NCI-H82 treated with DMSO at 0.1 percent for 48 hours (cell line): ENCODE results near the gene CRHR2.

Experiments
- DNase-seq: peaks from one replicate; lab custom pipeline; 2025; ENCODE audit not compliant: unreplicated experiment; lab: John Stamatoyannopoulos, UW

The CRHR2 gene

DNA sequence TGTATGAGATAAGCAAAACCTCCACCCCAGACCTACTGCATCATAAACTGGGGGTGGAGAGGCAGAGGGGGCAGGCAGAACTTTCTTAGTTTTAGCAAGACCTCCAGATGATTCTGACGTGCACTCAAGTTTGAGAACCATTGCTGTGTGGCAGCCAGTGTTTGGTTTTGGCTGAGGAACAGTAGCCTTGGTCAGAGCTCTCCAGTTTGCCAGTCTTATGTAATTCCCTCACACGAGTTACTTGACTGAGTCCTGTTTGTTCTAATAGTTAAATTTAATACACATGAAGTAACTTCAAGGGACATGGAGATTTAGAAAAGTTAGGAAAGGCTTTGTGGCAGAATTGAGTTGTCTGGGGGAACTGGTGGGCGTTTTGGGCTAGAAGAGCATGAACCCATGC is 49.0 kb downstream of the CRHR2 start:
- no peak for DNase-seq

- no peak for DNase-seq
These were observed 51.3 kb downstream of the CRHR2 start for GRCh38 chr7:30630986-30631385.

DNA sequence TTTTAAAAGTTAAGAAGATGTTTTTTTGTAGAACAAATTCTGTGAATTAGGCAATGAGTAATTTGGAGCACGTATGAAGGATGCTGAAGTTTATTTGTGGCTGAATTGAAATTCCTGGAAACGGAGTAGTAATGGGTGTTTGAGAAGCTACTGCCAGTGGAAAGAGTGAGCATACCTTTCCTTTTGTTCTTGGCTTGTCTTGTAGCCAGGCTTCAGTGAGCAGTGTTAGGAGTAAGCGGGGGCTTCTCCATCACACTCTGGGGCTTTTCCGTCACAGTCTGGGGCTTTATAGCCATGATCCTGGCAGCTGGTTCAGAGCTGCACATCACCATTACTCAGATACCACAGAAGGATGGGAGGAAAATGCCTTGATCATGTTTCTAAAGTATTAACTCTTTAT is 55.2 kb downstream of the CRHR2 start:
- DNase-seq: no peak

GRCh38 chr7:30625283-30625682 is 57.0 kb downstream of the CRHR2 start:
- DNase-seq: no peak

- DNase-seq: no peak
These were observed 63.3 kb downstream of the CRHR2 start for GRCh38 chr7:30618961-30619360.

DNA sequence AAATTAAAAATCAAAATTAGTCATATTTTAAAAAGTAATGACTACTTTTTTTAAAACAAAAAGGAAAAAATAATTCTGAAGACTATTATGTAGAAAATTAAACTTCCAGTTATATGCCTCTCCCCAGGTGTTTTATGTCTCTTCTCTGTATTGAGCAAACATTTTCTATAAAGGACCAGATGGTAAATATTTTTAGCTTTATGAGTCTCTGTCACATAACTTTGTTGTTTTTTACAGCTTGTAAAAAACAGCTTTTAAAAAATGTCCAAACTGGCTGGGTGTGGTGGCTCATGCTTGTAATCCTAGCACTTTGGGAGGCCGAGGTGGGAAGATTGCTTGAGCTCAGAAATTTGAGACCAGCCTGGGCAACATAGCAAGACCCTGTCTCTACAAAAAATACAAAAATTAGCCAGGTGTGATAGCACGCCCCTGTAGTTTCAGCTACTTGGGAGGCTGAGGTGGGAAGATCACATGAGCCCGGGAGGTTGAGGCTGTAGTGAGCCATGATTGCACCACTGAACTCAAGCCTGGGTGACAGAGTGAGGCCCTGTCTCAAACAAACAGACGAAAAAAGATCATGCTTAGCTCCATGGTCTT is 64.1 kb downstream of the CRHR2 start:
- no peak for DNase-seq

DNA sequence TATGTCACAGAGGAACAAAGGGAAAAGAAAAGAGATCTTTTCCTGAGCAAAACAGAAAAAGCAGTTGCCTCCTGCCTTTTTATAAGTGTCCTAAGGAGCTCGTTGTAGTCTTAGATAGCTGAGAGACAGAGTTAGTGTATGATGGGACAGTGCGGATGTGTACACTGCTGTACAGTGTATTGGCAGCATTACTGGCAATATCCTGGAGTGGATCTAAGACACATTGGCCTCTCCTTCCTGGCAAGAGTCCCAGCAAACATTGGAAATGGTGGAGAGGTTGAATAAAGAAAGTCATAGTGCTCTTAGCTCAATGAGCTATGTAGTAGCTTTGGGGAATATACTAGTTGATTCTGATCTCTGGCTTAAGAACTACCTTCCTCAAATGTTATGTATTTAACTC is 64.9 kb downstream of the CRHR2 start:
- DNase-seq: no peak

DNA sequence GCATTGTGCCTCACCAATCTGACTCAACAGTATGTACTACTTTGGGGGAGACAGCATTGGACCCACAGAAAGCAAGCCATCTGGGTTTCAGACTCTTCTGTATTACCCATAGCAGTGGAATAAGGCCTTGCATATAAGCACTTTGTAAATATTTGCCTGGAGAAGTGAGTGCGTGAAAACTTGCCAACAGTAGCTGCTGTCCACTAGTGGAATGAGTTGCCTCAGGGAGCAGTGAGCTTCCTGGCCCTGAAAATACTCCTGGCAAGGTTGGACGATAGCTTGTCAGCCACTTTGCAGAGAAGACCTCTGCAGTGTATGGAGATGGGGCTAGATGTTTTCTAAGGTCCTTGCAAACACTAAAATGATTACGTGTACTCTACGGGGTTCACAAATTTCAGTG is 65.9 kb downstream of the CRHR2 start:
- no peak for DNase-seq

- DNase-seq: no peak
These were observed 68.6 kb downstream of the CRHR2 start for GRCh38 chr7:30613366-30614325.

DNA sequence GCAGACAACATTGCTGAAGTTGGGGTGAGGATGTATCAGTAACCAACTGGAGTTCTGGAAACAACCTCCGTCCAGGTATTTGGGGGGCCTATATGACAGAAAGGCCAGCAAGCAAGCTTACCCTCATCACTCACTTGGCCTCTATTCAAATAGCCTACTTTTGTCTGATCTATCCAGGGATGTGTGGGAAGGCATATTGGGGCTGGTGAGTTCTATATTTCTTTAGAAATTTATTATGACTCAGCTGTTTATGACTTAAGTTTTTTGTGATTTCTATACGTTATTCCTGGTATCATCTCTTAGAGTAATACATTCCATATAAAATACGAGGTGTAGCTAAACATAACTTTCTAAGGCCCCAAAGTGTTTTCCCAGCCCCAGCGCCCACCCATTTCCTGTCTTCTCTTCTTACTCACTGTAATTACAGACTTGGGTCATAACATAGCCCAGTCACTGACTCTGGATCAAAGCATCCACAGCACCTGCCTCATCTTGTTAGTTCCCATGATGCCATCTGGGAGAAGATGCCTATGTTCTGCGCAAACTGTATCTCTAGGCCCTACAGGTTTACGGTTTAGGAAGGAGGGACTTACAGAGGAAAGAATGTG is 69.5 kb downstream of the CRHR2 start:
- DNase-seq: no peak

GRCh38 chr7:30605832-30606231 is 76.4 kb downstream of the CRHR2 start:
- no peak for DNase-seq

DNA sequence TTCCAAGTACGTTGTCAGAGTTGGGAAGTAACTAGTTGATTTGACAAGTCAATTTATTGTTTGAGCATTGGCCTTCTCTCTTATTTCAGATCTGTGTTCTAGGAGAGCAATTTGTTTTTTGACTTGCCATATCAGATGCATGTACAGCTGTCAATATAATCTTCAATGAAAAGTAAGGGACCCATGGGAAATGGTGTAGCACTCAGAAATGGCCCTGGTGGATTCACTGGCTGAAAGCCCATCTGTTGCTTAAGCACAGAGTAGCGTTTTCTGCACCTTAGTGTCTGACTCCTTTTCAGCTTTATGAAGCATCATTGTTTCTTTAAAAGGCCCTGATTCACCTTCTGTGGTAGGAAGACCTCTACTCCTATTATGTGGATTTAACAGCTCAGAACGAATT is 77.4 kb downstream of the CRHR2 start:
- no peak for DNase-seq
